ENCODE measurements around the gene TXNRD3.

The TXNRD3 gene

GRCh38 chr3:126582311-126582710 lies 72.6 kb downstream of the TXNRD3 start:
- H3K36me3 ChIP-seq (ENCODE audit: control insufficient read depth in 2 of 2, insufficient read depth in 2 of 2, low read length in 2 of 2) = no peaks in the 10 kb centered on the region
- H3K9ac ChIP-seq (ENCODE audit: low read length in 2 of 2) = no peak overlapping the region
- no peak overlapping the region for H3K27ac ChIP-seq (ENCODE audit: low read length)
- no peaks in the 10 kb centered on the region for H3K4me1 ChIP-seq (ENCODE audit: control insufficient read depth, insufficient read depth, low read length)
- no peak overlapping the region for H3K4me3 ChIP-seq (ENCODE audit: low read length in 2 of 2)
- H3K9me3 ChIP-seq (ENCODE audit: control insufficient read depth in 2 of 2, low read length in 2 of 2) = no peaks in the 10 kb centered on the region
- no peaks in the 10 kb centered on the region for H3K27me3 ChIP-seq (ENCODE audit: control insufficient read depth in 1 of 2, insufficient read depth in 2 of 2, low read length in 2 of 2)

GRCh38 chr3:126581569-126581968 lies 73.4 kb downstream of the TXNRD3 start:
- H3K27me3 ChIP-seq (ENCODE audit: control insufficient read depth in 1 of 2, insufficient read depth in 2 of 2, low read length in 2 of 2) = no peaks in the 10 kb centered on the region
- no peaks in the 10 kb centered on the region for H3K4me1 ChIP-seq (ENCODE audit: control insufficient read depth, insufficient read depth, low read length)
- no peaks in the 10 kb centered on the region for H3K9me3 ChIP-seq (ENCODE audit: control insufficient read depth in 2 of 2, low read length in 2 of 2)
- no peak overlapping the region for H3K9ac ChIP-seq (ENCODE audit: low read length in 2 of 2)
- H3K36me3 ChIP-seq (ENCODE audit: control insufficient read depth in 2 of 2, insufficient read depth in 2 of 2, low read length in 2 of 2) = no peaks in the 10 kb centered on the region
- H3K4me3 ChIP-seq (ENCODE audit: low read length in 2 of 2) = no peak overlapping the region
- no peak overlapping the region for H3K27ac ChIP-seq (ENCODE audit: low read length)

- Histone ChIP-seq H3K27ac (ENCODE audit: low read length) (no peak overlapping the region), H3K9ac (ENCODE audit: low read length in 2 of 2) (no peak overlapping the region), H3K4me3 (ENCODE audit: low read length in 2 of 2) (no peak overlapping the region), H3K27me3 (ENCODE audit: control insufficient read depth in 1 of 2, insufficient read depth in 2 of 2, low read length in 2 of 2) (no peaks in the 10 kb centered on the region), H3K9me3 (ENCODE audit: control insufficient read depth in 2 of 2, low read length in 2 of 2) (no peaks in the 10 kb centered on the region), H3K36me3 (ENCODE audit: control insufficient read depth in 2 of 2, insufficient read depth in 2 of 2, low read length in 2 of 2) (no peaks in the 10 kb centered on the region), H3K4me1 (ENCODE audit: control insufficient read depth, insufficient read depth, low read length) (no peaks in the 10 kb centered on the region)
Measured at GRCh38 chr3:126580746-126581145, 74.2 kb downstream of the TXNRD3 start.

DNA sequence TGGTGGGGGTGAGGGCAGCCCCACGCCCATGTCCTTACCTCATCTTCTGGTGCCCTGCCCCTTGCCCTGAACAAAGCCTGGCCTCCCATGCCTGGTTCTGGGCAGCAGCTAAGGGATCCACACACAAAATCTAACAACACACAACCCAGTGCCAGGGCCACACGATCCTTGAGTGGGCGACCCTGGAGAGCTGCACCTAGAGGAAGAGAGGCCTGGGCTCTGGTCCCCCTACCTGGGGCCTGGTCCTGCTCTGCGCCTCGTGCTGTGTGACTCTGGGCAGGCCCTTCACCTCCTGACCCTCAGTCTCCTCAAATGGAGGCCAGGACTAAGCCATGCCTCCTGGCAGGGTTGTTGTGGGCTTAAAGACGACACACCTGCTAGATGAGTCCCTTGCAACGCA lies 76.2 kb downstream of the TXNRD3 start:
- no peak overlapping the region for H3K9ac ChIP-seq (ENCODE audit: low read length in 2 of 2)
- H3K4me3 ChIP-seq (ENCODE audit: low read length in 2 of 2) = no peak overlapping the region
- no peak overlapping the region for H3K27ac ChIP-seq (ENCODE audit: low read length)
- no peaks in the 10 kb centered on the region for H3K36me3 ChIP-seq (ENCODE audit: control insufficient read depth in 2 of 2, insufficient read depth in 2 of 2, low read length in 2 of 2)
- H3K4me1 ChIP-seq (ENCODE audit: control insufficient read depth, insufficient read depth, low read length) = no peaks in the 10 kb centered on the region
- no peaks in the 10 kb centered on the region for H3K9me3 ChIP-seq (ENCODE audit: control insufficient read depth in 2 of 2, low read length in 2 of 2)
- H3K27me3 ChIP-seq (ENCODE audit: control insufficient read depth in 1 of 2, insufficient read depth in 2 of 2, low read length in 2 of 2) = no peaks in the 10 kb centered on the region

- H3K4me1 ChIP-seq (ENCODE audit: control insufficient read depth, insufficient read depth, low read length) = no peaks in the 10 kb centered on the region
- H3K4me3 ChIP-seq (ENCODE audit: low read length in 2 of 2) = no peak overlapping the region
- H3K36me3 ChIP-seq (ENCODE audit: control insufficient read depth in 2 of 2, insufficient read depth in 2 of 2, low read length in 2 of 2) = no peaks in the 10 kb centered on the region
- H3K27ac ChIP-seq (ENCODE audit: low read length) = no peak overlapping the region
- H3K27me3 ChIP-seq (ENCODE audit: control insufficient read depth in 1 of 2, insufficient read depth in 2 of 2, low read length in 2 of 2) = no peaks in the 10 kb centered on the region
- H3K9ac ChIP-seq (ENCODE audit: low read length in 2 of 2) = no peak overlapping the region
- no peaks in the 10 kb centered on the region for H3K9me3 ChIP-seq (ENCODE audit: control insufficient read depth in 2 of 2, low read length in 2 of 2)
Measured at GRCh38 chr3:126577261-126577660, 77.7 kb downstream of the TXNRD3 start.

GRCh38 chr3:126573492-126574117 lies 81.3 kb downstream of the TXNRD3 start:
- Histone ChIP-seq H3K4me1 (ENCODE audit: control insufficient read depth, insufficient read depth, low read length) (no peaks in the 10 kb centered on the region), H3K27me3 (ENCODE audit: control insufficient read depth in 1 of 2, insufficient read depth in 2 of 2, low read length in 2 of 2) (no peaks in the 10 kb centered on the region), H3K36me3 (ENCODE audit: control insufficient read depth in 2 of 2, insufficient read depth in 2 of 2, low read length in 2 of 2) (no peaks in the 10 kb centered on the region), H3K27ac (ENCODE audit: low read length) (no peak overlapping the region), H3K4me3 (ENCODE audit: low read length in 2 of 2) (peak overlapping the region in 1 of 2 donors; percentile 17), H3K9me3 (ENCODE audit: control insufficient read depth in 2 of 2, low read length in 2 of 2) (no peaks in the 10 kb centered on the region), H3K9ac (ENCODE audit: low read length in 2 of 2) (no peak overlapping the region)

- Histone ChIP-seq H3K9ac (ENCODE audit: low read length in 2 of 2) (no peak overlapping the region), H3K4me3 (ENCODE audit: low read length in 2 of 2) (no peak overlapping the region), H3K27me3 (ENCODE audit: control insufficient read depth in 1 of 2, insufficient read depth in 2 of 2, low read length in 2 of 2) (no peaks in the 10 kb centered on the region), H3K36me3 (ENCODE audit: control insufficient read depth in 2 of 2, insufficient read depth in 2 of 2, low read length in 2 of 2) (no peaks in the 10 kb centered on the region), H3K27ac (ENCODE audit: low read length) (no peak overlapping the region), H3K4me1 (ENCODE audit: control insufficient read depth, insufficient read depth, low read length) (no peaks in the 10 kb centered on the region), H3K9me3 (ENCODE audit: control insufficient read depth in 2 of 2, low read length in 2 of 2) (no peaks in the 10 kb centered on the region)
Measured at GRCh38 chr3:126571078-126571477, 83.8 kb downstream of the TXNRD3 start.

- Histone ChIP-seq H3K9ac (ENCODE audit: low read length in 2 of 2) (no peak overlapping the region), H3K4me3 (ENCODE audit: low read length in 2 of 2) (no peak overlapping the region), H3K27ac (ENCODE audit: low read length) (no peak overlapping the region), H3K27me3 (ENCODE audit: control insufficient read depth in 1 of 2, insufficient read depth in 2 of 2, low read length in 2 of 2) (no peaks in the 10 kb centered on the region), H3K4me1 (ENCODE audit: control insufficient read depth, insufficient read depth, low read length) (no peaks in the 10 kb centered on the region), H3K9me3 (ENCODE audit: control insufficient read depth in 2 of 2, low read length in 2 of 2) (no peaks in the 10 kb centered on the region), H3K36me3 (ENCODE audit: control insufficient read depth in 2 of 2, insufficient read depth in 2 of 2, low read length in 2 of 2) (no peaks in the 10 kb centered on the region)
Measured at GRCh38 chr3:126570103-126570541, 84.8 kb downstream of the TXNRD3 start.

GRCh38 chr3:126569390-126569975 lies 85.4 kb downstream of the TXNRD3 start:
- Histone ChIP-seq H3K4me3 (ENCODE audit: low read length in 2 of 2) (no peak overlapping the region), H3K9me3 (ENCODE audit: control insufficient read depth in 2 of 2, low read length in 2 of 2) (no peaks in the 10 kb centered on the region), H3K36me3 (ENCODE audit: control insufficient read depth in 2 of 2, insufficient read depth in 2 of 2, low read length in 2 of 2) (no peaks in the 10 kb centered on the region), H3K27me3 (ENCODE audit: control insufficient read depth in 1 of 2, insufficient read depth in 2 of 2, low read length in 2 of 2) (no peaks in the 10 kb centered on the region), H3K27ac (ENCODE audit: low read length) (no peak overlapping the region), H3K9ac (ENCODE audit: low read length in 2 of 2) (no peak overlapping the region), H3K4me1 (ENCODE audit: control insufficient read depth, insufficient read depth, low read length) (no peaks in the 10 kb centered on the region)

- H3K27me3 ChIP-seq (ENCODE audit: control insufficient read depth in 1 of 2, insufficient read depth in 2 of 2, low read length in 2 of 2) = no peaks in the 10 kb centered on the region
- H3K36me3 ChIP-seq (ENCODE audit: control insufficient read depth in 2 of 2, insufficient read depth in 2 of 2, low read length in 2 of 2) = no peaks in the 10 kb centered on the region
- H3K27ac ChIP-seq (ENCODE audit: low read length) = no peak overlapping the region
- H3K4me3 ChIP-seq (ENCODE audit: low read length in 2 of 2) = no peak overlapping the region
- H3K9ac ChIP-seq (ENCODE audit: low read length in 2 of 2) = no peak overlapping the region
- no peaks in the 10 kb centered on the region for H3K4me1 ChIP-seq (ENCODE audit: control insufficient read depth, insufficient read depth, low read length)
- no peaks in the 10 kb centered on the region for H3K9me3 ChIP-seq (ENCODE audit: control insufficient read depth in 2 of 2, low read length in 2 of 2)
Measured at GRCh38 chr3:126568776-126569342, 86.1 kb downstream of the TXNRD3 start.
